Lung (tissue), 12 donors: ENCODE measurements around the gene MAX. TPM values are rescaled to one million over a fixed set of nuclear protein-coding genes. Genes with fewer than 3 reads are reported as not detected.

ENCODE experiments used
- ATAC-seq: fragments of 200-7000 bp; cut with Tn5 transposase; one replicate; pipeline ENCODE4 v1.9.1; 2020; ENCODE audit warnings: moderate number of reproducible peaks; ENCODE audit not compliant: insufficient read depth, low FRiP score
- DNase-seq, 3 donors: peaks; one replicate each; pipeline ENCODE4 v3.0.0-alpha.2; 2013 to 2017
- H3K27ac ChIP-seq, 2 donors: one replicate each; pipeline ENCODE4 v1.5.1; 2013; ENCODE audit warnings: mild to moderate bottlenecking in 2 of 2, moderate library complexity in 2 of 2, control low read depth in 1 of 2, inconsistent platforms in 1 of 2, low read depth in 1 of 2, low read length in 1 of 2
- H3K27me3 ChIP-seq, 3 donors: one replicate each; pipeline ENCODE4 v1.5.1; 2013; ENCODE audit warnings: low read length in 2 of 3; ENCODE audit not compliant: control insufficient read depth in 3 of 3, insufficient read depth in 3 of 3
- H3K36me3 ChIP-seq, 4 donors: one replicate each; pipeline ENCODE4 v1.5.1; 2013; ENCODE audit warnings: low read length in 4 of 4, mild to moderate bottlenecking in 1 of 4, moderate library complexity in 1 of 4; ENCODE audit not compliant: control insufficient read depth in 4 of 4, insufficient read depth in 4 of 4
- H3K4me1 ChIP-seq, 5 donors: one replicate each; pipeline ENCODE4 v1.5.1; 2013; ENCODE audit warnings: low read length in 5 of 5, mild to moderate bottlenecking in 2 of 5, moderate library complexity in 1 of 5; ENCODE audit not compliant: control insufficient read depth in 5 of 5, insufficient read depth in 5 of 5
- H3K4me3 ChIP-seq: one replicate; pipeline ENCODE4 v1.5.1; 2013; ENCODE audit warnings: mild to moderate bottlenecking, control low read depth, moderate library complexity
- H3K9ac ChIP-seq, 2 donors: one replicate each; pipeline ENCODE4 v1.5.1; 2013; ENCODE audit warnings: low read length in 2 of 2, control low read depth in 1 of 2; ENCODE audit not compliant: insufficient read depth in 1 of 2
- H3K9me3 ChIP-seq, 4 donors: one replicate each; pipeline ENCODE4 v1.5.1; 2013; ENCODE audit warnings: low read length in 3 of 4, mild to moderate bottlenecking in 1 of 4, moderate library complexity in 1 of 4; ENCODE audit not compliant: control insufficient read depth in 4 of 4, insufficient read depth in 3 of 4
- WGBS, 2 donors: extraction: QIAGEN DNeasy Blood & Tissue Kit; methylation state at CpG; one replicate each; pipeline ENCODE4 v1.1.7; 2013; 5-methylcytosine and 5-hydroxymethylcytosine counted together
- polyA plus RNA-seq, 2 donors: library from polyadenylated mRNA; stranded (reverse); fragments of 200-250 nt; gene quantifications; one replicate each; pipeline ENCODE4 v1.2.1, GENCODE V29; 2013
- total RNA-seq, 2 donors: library from RNA; depleted of rRNA in 1 of 2; stranded (reverse); fragments of >200 nt in 1 of 2; gene quantifications; one replicate each; pipeline ENCODE4 v1.2.1, GENCODE V29; 2014 to 2021
- TF ChIP-seq, protein P1 (sequence below): IDR thresholded peaks from 2 replicates; pipeline ENCODE4 v1.5.1; 2012; ENCODE audit warnings: mild to moderate bottlenecking; ENCODE audit errors: control extremely low read depth, extremely low read depth
- donor health status: control.
- donor health status: control.
- donor health status: Bipolar disorder and iron deficiency.
- donor health status: healthy.
- donor health status: DM: yes; HTN: yes; CAD: no.

MAX gene
- total and polyA plus RNA-seq, 4 donors: 45.1 to 110 (median 57.7) TPM

DNA sequence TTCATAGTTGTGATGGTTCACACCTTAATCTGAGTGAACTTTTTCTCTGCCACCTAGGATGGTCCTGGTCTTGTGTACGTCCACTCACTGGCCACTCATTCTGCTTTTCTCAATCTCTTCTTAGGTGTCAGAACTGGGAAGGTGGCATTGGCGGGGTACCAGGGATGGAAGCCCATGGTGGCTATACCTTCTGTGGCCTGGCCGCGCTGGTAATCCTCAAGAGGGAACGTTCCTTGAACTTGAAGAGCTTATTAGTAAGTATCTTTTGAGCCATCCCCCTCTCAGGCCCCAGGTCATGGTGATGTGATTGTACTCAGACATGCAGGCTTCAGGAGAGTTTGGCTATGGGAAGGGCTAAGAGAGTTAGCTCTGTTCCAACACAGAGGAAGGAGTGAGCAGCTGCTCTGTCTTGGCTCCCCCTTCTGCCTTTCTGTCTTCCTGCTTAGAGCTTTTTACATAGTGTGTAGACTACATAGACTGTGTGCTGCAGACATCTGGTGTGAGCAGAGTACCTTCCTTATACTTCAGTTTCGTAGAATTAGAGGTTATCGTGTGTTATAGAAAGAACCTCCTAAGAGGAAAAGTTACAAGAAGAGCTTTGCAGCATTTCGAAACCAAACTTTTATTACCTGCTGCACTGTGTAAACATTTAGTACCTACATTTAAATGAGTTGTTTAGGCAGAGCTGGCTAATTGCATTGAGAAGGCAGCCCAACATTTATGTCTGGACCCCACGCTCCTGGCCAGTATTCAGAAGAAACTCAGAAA is 61.5 kb downstream of the MAX start:
- Histone ChIP-seq H3K4me3 (no peak overlapping the region), H3K9me3 (no peaks in the 10 kb centered on the region), H3K27me3 (no peaks in the 10 kb centered on the region), H3K27ac (no peak overlapping the region), H3K4me1 (peaks cover 0 to under 1% (median 0%) of the 10 kb centered on the region in 5 donors), H3K9ac (no peak overlapping the region), H3K36me3 (peaks cover 3 to 28% (median 13%) of the 10 kb centered on the region in 4 donors)
- ATAC-seq (no peak), DNase-seq (no peak)
- 90 to 92% methylated on average over 9 of the region's 9 CpGs for WGBS, 2 donors
- TF ChIP-seq, protein P1, sequence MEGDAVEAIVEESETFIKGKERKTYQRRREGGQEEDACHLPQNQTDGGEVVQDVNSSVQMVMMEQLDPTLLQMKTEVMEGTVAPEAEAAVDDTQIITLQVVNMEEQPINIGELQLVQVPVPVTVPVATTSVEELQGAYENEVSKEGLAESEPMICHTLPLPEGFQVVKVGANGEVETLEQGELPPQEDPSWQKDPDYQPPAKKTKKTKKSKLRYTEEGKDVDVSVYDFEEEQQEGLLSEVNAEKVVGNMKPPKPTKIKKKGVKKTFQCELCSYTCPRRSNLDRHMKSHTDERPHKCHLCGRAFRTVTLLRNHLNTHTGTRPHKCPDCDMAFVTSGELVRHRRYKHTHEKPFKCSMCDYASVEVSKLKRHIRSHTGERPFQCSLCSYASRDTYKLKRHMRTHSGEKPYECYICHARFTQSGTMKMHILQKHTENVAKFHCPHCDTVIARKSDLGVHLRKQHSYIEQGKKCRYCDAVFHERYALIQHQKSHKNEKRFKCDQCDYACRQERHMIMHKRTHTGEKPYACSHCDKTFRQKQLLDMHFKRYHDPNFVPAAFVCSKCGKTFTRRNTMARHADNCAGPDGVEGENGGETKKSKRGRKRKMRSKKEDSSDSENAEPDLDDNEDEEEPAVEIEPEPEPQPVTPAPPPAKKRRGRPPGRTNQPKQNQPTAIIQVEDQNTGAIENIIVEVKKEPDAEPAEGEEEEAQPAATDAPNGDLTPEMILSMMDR: no peak

DNA sequence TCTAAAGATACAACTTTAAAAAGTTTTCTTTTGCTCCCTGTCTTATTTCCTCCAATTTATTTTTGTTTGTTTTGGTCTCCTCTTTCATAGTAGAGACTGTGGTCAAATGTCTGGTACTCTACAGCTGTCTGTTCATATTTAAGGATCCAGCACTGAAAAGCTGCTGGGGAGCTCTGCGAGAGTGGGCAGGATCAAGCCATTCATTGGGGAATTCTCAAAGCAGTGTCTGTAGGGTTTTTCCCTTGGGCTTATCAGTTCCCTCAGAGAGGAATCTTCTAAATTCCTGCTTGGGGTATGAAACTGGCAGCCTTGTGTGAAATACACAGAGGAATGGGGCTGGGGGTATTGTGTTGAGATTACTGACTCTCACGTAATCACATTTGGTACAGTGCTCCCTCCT is 63.4 kb downstream of the MAX start:
- Histone ChIP-seq H3K4me3 (no peak overlapping the region), H3K9ac (no peak overlapping the region), H3K27me3 (no peaks in the 10 kb centered on the region), H3K27ac (no peak overlapping the region), H3K36me3 (peaks cover 3 to 23% (median 12%) of the 10 kb centered on the region in 4 donors), H3K4me1 (peaks cover 0 to 19% (median 4%) of the 10 kb centered on the region in 5 donors), H3K9me3 (no peaks in the 10 kb centered on the region)
- ATAC-seq (no peak), DNase-seq (no peak)
- 93 to 99% methylated on average over 2 of the region's 2 CpGs for WGBS, 2 donors
- TF ChIP-seq, protein P1: no peak

DNA sequence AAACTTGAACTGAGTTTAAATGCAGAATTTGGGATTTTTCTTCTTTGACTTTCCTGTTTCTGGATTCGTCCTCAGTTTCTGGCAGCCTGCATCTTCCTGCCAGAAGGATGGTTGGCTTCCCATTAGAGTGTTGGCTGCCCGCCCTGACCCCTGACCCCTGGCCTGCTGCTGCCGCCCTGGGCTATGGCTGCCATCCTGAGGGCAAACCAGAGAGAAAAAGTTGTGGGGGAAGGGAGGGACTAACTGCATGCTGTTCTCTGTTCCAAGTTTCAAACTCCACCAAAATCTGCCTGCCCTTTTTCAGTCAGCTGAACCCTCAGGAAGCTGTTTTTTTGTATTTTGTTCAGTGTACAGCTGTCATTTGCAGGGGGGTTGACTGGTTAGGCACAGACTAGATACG is 67.3 kb downstream of the MAX start:
- no peaks in the 10 kb centered on the region for H3K9me3 ChIP-seq
- no peak for ATAC-seq
- TF ChIP-seq, protein P1: no peak
- H3K9ac ChIP-seq: no peak overlapping the region
- H3K27me3 ChIP-seq: no peaks in the 10 kb centered on the region
- WGBS, 2 donors: 60 to 78% methylated on average over 4 of the region's 4 CpGs
- H3K36me3 ChIP-seq: peaks cover 3 to 10% (median 6%) of the 10 kb centered on the region in 4 donors
- peaks cover 0 to 20% (median 4%) of the 10 kb centered on the region in 5 donors for H3K4me1 ChIP-seq
- H3K27ac ChIP-seq: no peak overlapping the region
- peak; percentile 69 to 86 (median 78) for DNase-seq
- no peak overlapping the region for H3K4me3 ChIP-seq
